Central memory CD8-positive, alpha-beta T cell (primary cell): ENCODE data around the gene ST6GALNAC6.

Experiments
- ATAC-seq: fragments of 150-1000 bp; cut with Tn5 transposase; replicated peaks from 2 replicates; pipeline ENCODE4 v1.10.0; 2022; ENCODE audit warnings: mild to moderate bottlenecking, moderate FRiP score, moderate number of reproducible peaks; ENCODE audit not compliant: poor library complexity, severe bottlenecking; ENCODE audit errors: extremely low read depth
- DNase-seq, 2 donors: peaks; one replicate each; pipeline ENCODE4 v3.0.0; 2021; ENCODE audit warnings: low spot score in 2 of 2
- H3K27ac Mint-ChIP-seq: one replicate; pipeline ENCODE4 v1.8.0; 2022; ENCODE audit warnings: low read depth, mild to moderate bottlenecking, moderate library complexity, mixed read lengths
- H3K27me3 Mint-ChIP-seq: one replicate; pipeline ENCODE4 v1.8.0; 2022; ENCODE audit warnings: mixed read lengths
- H3K36me3 Mint-ChIP-seq: one replicate; pipeline ENCODE4 v1.8.0; 2022; ENCODE audit warnings: mild to moderate bottlenecking, moderate library complexity, mixed read lengths; ENCODE audit not compliant: insufficient read depth
- H3K4me1 Mint-ChIP-seq: one replicate; pipeline ENCODE4 v1.8.0; 2022; ENCODE audit warnings: mixed read lengths
- H3K4me3 Mint-ChIP-seq: one replicate; pipeline ENCODE4 v1.8.0; 2022; ENCODE audit warnings: mild to moderate bottlenecking, moderate library complexity, mixed read lengths
- H3K9me3 Mint-ChIP-seq: one replicate; pipeline ENCODE4 v1.8.0; 2022; ENCODE audit warnings: mixed read lengths

ST6GALNAC6 gene

GRCh38 chr9:127899128-127899943 is at the start of gene ST6GALNAC6:
TSS of gene ST6GALNAC6 (minus strand) at chr9:127899603. CDS start at chr9:127897981, 1,622 bp downstream.
- Mint-ChIP-seq H3K9me3 (no peaks in the 10 kb centered on the region), H3K27ac (peak within 1 kb of the TSS; percentile 86), H3K27me3 (no peaks in the 10 kb centered on the region), H3K4me1 (peaks cover 30% of the 10 kb centered on the region), H3K36me3 (peaks cover 33% of the 10 kb centered on the region), H3K4me3 (peak within 1 kb of the TSS; percentile 91)
- peak in 1 of 2 donors; percentile 35 for DNase-seq
- ATAC-seq, result peak; percentile 75

- Mint-ChIP-seq H3K27me3 (no peaks in the 10 kb centered on the region), H3K27ac (peak overlapping the region; percentile 71), H3K4me1 (peaks cover 32% of the 10 kb centered on the region), H3K36me3 (peaks cover 40% of the 10 kb centered on the region), H3K9me3 (no peaks in the 10 kb centered on the region), H3K4me3 (peak overlapping the region; percentile 29)
- DNase-seq (no peak), ATAC-seq (no peak)
These were observed 48.7 kb upstream of the ST6GALNAC6 start for GRCh38 chr9:127947841-127948710.

GRCh38 chr9:127946728-127947127 is 47.3 kb upstream of the ST6GALNAC6 start:
- H3K4me3 Mint-ChIP-seq, result no peak overlapping the region
- no peaks in the 10 kb centered on the region for H3K27me3 Mint-ChIP-seq
- no peaks in the 10 kb centered on the region for H3K9me3 Mint-ChIP-seq
- ATAC-seq (no peak), DNase-seq (no peak)
- no peak overlapping the region for H3K27ac Mint-ChIP-seq
- peaks cover 37% of the 10 kb centered on the region for H3K4me1 Mint-ChIP-seq
- H3K36me3 Mint-ChIP-seq, result peaks cover 46% of the 10 kb centered on the region

- no peaks in the 10 kb centered on the region for H3K27me3 Mint-ChIP-seq
- peaks cover 44% of the 10 kb centered on the region for H3K36me3 Mint-ChIP-seq
- no peak overlapping the region for H3K27ac Mint-ChIP-seq
- no peak overlapping the region for H3K4me3 Mint-ChIP-seq
- DNase-seq (no peak), ATAC-seq (no peak)
- H3K4me1 Mint-ChIP-seq, result peaks cover 35% of the 10 kb centered on the region
- no peaks in the 10 kb centered on the region for H3K9me3 Mint-ChIP-seq
These were observed 46.5 kb upstream of the ST6GALNAC6 start for GRCh38 chr9:127945942-127946341.

- Mint-ChIP-seq H3K4me1 (peaks cover 28% of the 10 kb centered on the region), H3K36me3 (peaks cover 40% of the 10 kb centered on the region), H3K27ac (no peak overlapping the region), H3K27me3 (no peaks in the 10 kb centered on the region), H3K9me3 (no peaks in the 10 kb centered on the region), H3K4me3 (no peak overlapping the region)
- ATAC-seq (no peak), DNase-seq (no peak)
These were observed 45.9 kb upstream of the ST6GALNAC6 start for GRCh38 chr9:127945338-127945737.

- Mint-ChIP-seq H3K36me3 (peaks cover 41% of the 10 kb centered on the region), H3K27ac (no peak overlapping the region)
These were observed 45.3 kb upstream of the ST6GALNAC6 start for GRCh38 chr9:127944586-127945218.

GRCh38 chr9:127943731-127944144 is 44.3 kb upstream of the ST6GALNAC6 start:
- ATAC-seq (peak; percentile 79), DNase-seq (peak; percentile 48 to 58)
- Mint-ChIP-seq H3K4me3 (peak overlapping the region; percentile 20), H3K27me3 (no peaks in the 10 kb centered on the region), H3K27ac (peak overlapping the region; percentile 68), H3K36me3 (peaks cover 44% of the 10 kb centered on the region), H3K9me3 (no peaks in the 10 kb centered on the region), H3K4me1 (peaks cover 22% of the 10 kb centered on the region)

More at GRCh38 chr9:127944586-127945218, 45.3 kb upstream of the ST6GALNAC6 start:
- Mint-ChIP-seq H3K27me3 (no peaks in the 10 kb centered on the region), H3K4me3 (no peak overlapping the region), H3K9me3 (no peaks in the 10 kb centered on the region), H3K4me1 (peaks cover 24% of the 10 kb centered on the region)
- ATAC-seq, result no peak
- no peak for DNase-seq

GRCh38 chr9:127943011-127943662 is 43.7 kb upstream of the ST6GALNAC6 start:
- ATAC-seq, result no peak
- Mint-ChIP-seq H3K4me3 (peak overlapping the region; percentile 2), H3K27me3 (no peaks in the 10 kb centered on the region), H3K27ac (peak overlapping the region; percentile 42), H3K9me3 (no peaks in the 10 kb centered on the region), H3K36me3 (peaks cover 44% of the 10 kb centered on the region), H3K4me1 (peaks cover 17% of the 10 kb centered on the region)
- no peak for DNase-seq

GRCh38 chr9:127942216-127943010 is 43.0 kb upstream of the ST6GALNAC6 start:
- Mint-ChIP-seq H3K36me3 (peaks cover 46% of the 10 kb centered on the region), H3K4me3 (peak overlapping the region; percentile 2), H3K27me3 (no peaks in the 10 kb centered on the region), H3K4me1 (peaks cover 24% of the 10 kb centered on the region), H3K27ac (peak overlapping the region; percentile 42), H3K9me3 (no peaks in the 10 kb centered on the region)
- DNase-seq, result peak in 1 of 2 donors; percentile 35
- peak; percentile 40 for ATAC-seq

- H3K9me3 Mint-ChIP-seq, result no peaks in the 10 kb centered on the region
These were observed 42.5 kb upstream of the ST6GALNAC6 start for GRCh38 chr9:127941961-127942215.

GRCh38 chr9:127941062-127941960 is 41.9 kb upstream of the ST6GALNAC6 start:
- DNase-seq (no peak), ATAC-seq (no peak)
- Mint-ChIP-seq H3K27ac (no peak overlapping the region), H3K36me3 (peaks cover 43% of the 10 kb centered on the region), H3K4me1 (peaks cover 35% of the 10 kb centered on the region), H3K27me3 (no peaks in the 10 kb centered on the region), H3K4me3 (no peak overlapping the region), H3K9me3 (no peaks in the 10 kb centered on the region)

More at GRCh38 chr9:127941961-127942215, 42.5 kb upstream of the ST6GALNAC6 start:
- H3K36me3 Mint-ChIP-seq, result peaks cover 45% of the 10 kb centered on the region
- H3K4me1 Mint-ChIP-seq, result peaks cover 30% of the 10 kb centered on the region
- H3K27ac Mint-ChIP-seq, result no peak overlapping the region
- DNase-seq, result no peak
- no peak overlapping the region for H3K4me3 Mint-ChIP-seq
- no peaks in the 10 kb centered on the region for H3K27me3 Mint-ChIP-seq
- no peak for ATAC-seq
